Mesothelial cell of epicardium (in vitro differentiated cells): ENCODE measurements around the gene SMIM35. TPM values are rescaled to one million over a fixed set of nuclear protein-coding genes. Genes with fewer than 3 reads are reported as not detected.

ENCODE experiments used
- DNase-seq, 2 experiments: peaks; one replicate each; pipeline ENCODE4 v3.0.0; 2021; ENCODE audit warnings: low spot score in 2 of 2; ENCODE audit not compliant: unreplicated experiment in 2 of 2
- H3K27ac Mint-ChIP-seq: 2 replicates; pipeline ENCODE4 v1.8.0; 2021; ENCODE audit warnings: mixed read lengths
- H3K27me3 Mint-ChIP-seq: 2 replicates; pipeline ENCODE4 v1.8.0; 2021; ENCODE audit warnings: low read depth, mixed read lengths
- H3K36me3 Mint-ChIP-seq: 2 replicates; pipeline ENCODE4 v1.8.0; 2021; ENCODE audit warnings: mixed read lengths
- H3K4me1 Mint-ChIP-seq: 2 replicates; pipeline ENCODE4 v1.8.0; 2021; ENCODE audit warnings: mixed read lengths
- H3K4me3 Mint-ChIP-seq: 2 replicates; pipeline ENCODE4 v1.8.0; 2021; ENCODE audit warnings: mild to moderate bottlenecking, moderate library complexity, mixed read lengths
- H3K9me3 Mint-ChIP-seq: 2 replicates; pipeline ENCODE4 v1.8.0; 2021; ENCODE audit warnings: mixed read lengths
- total RNA-seq: library from RNA; stranded (reverse); gene quantifications from 3 replicates; pipeline ENCODE4 v1.2.1, GENCODE V29; 2021
- TF ChIP-seq, protein P1 (sequence below): fragments of 200-600 bp; sonication (generic); IDR thresholded peaks from one replicate; pipeline ENCODE4 v1.5.0; 2021; ENCODE audit warnings: antibody characterized with exemption; ENCODE audit not compliant: unreplicated experiment

SMIM35 gene
- total RNA-seq, 1 donor from 2014 or later: not detected

- Mint-ChIP-seq H3K4me1 (peaks cover 3% of the 10 kb centered on the region), H3K27ac (no peak overlapping the region), H3K27me3 (peaks cover 43% of the 10 kb centered on the region), H3K4me3 (no peak overlapping the region), H3K9me3 (no peaks in the 10 kb centered on the region), H3K36me3 (no peaks in the 10 kb centered on the region)
- peak in 1 of 2 experiments; percentile 20 for DNase-seq
- TF ChIP-seq, protein P1, sequence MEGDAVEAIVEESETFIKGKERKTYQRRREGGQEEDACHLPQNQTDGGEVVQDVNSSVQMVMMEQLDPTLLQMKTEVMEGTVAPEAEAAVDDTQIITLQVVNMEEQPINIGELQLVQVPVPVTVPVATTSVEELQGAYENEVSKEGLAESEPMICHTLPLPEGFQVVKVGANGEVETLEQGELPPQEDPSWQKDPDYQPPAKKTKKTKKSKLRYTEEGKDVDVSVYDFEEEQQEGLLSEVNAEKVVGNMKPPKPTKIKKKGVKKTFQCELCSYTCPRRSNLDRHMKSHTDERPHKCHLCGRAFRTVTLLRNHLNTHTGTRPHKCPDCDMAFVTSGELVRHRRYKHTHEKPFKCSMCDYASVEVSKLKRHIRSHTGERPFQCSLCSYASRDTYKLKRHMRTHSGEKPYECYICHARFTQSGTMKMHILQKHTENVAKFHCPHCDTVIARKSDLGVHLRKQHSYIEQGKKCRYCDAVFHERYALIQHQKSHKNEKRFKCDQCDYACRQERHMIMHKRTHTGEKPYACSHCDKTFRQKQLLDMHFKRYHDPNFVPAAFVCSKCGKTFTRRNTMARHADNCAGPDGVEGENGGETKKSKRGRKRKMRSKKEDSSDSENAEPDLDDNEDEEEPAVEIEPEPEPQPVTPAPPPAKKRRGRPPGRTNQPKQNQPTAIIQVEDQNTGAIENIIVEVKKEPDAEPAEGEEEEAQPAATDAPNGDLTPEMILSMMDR: no peak
These were observed 110.3 kb downstream of the SMIM35 start for GRCh38 chr11:117976445-117976844.

DNA sequence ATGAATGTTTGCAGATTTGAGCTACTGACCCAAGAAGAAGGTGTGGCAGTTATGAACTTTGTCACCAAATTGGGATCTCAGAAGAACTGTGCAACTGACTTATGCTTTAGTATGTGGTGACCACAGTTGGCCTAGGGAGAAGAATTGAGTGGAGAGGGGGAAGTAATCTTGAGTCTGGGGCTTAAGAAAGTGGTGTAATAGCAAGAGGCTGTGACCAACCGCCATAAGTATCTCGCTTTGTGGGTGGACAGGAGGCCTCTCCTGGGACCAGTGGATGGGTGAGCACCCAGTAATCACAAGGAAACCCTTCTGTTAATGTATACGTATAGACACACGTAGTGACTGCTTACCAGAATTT lies 113.3 kb downstream of the SMIM35 start:
- Mint-ChIP-seq H3K4me1 (peaks cover 3% of the 10 kb centered on the region), H3K36me3 (no peaks in the 10 kb centered on the region), H3K4me3 (no peak overlapping the region), H3K9me3 (no peaks in the 10 kb centered on the region), H3K27ac (no peak overlapping the region), H3K27me3 (peaks cover 49% of the 10 kb centered on the region)
- no peak for DNase-seq
- TF ChIP-seq, protein P1: no peak

DNA sequence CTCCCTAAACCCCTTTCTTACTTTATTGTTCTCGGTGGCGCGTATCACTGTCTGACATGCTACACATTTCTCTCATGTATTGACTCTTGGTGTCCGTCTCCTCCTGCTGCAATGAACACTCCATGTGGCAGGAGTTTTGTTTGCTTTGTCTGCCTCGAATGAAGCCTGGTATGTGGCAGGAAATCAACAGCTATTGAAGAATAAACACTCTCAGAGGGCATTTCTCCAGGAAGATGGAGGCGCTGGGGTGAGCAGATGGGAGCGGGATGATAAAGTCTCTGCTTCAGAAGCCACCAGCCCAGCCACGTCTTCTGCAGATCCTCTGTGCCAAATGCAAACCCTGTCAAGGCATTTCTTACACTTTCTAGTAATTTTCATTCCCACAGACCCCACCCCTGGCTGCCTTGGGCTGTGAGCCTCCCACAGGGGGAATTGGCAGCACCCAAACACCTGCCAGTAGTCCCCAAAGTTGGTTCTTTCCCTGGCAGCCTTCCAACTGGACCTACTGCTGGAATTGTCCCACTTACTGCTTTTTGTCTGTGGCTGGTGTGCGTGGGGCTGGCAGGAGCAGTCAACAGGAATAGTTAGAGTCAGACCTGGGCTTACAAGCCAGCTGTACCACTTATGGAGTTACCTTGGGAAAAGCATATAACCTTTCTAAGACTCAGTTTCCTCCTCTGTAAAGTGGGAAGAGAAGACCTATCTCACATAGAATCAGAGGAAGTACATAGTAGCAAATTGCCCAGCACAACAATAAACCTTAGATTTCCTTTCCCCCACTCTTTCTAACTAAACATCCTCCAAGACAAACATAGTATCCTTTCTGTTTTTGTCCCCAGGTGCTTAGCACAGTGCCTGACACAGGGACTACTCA lies 113.9 kb downstream of the SMIM35 start:
- no peak overlapping the region for H3K27ac Mint-ChIP-seq
- DNase-seq: peak in 1 of 2 experiments; percentile 19
- H3K36me3 Mint-ChIP-seq: no peaks in the 10 kb centered on the region
- no peaks in the 10 kb centered on the region for H3K9me3 Mint-ChIP-seq
- no peak overlapping the region for H3K4me3 Mint-ChIP-seq
- peaks cover 3% of the 10 kb centered on the region for H3K4me1 Mint-ChIP-seq
- peaks cover 53% of the 10 kb centered on the region for H3K27me3 Mint-ChIP-seq
- TF ChIP-seq, protein P1: no peak

DNA sequence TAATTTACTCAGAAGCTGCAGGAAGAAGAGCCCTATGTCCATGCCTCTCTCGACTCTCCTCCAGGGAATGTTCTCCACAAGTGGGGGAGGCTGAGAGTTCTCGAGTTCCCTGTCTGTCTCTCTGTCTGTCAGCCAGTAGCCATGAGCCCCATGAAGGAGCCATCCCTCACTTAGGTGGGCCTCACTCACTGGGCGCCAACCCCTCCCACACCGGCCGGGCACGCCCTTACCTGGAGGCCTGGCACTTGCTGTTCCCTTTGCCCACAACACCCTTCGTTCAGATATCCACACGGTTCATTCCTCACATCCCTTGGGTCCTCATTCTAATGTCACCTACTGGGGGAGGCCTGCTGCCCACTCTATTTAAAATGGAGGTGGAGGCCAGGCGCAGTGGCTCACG lies 114.7 kb downstream of the SMIM35 start:
- H3K9me3 Mint-ChIP-seq: no peaks in the 10 kb centered on the region
- no peak for DNase-seq
- peaks cover 50% of the 10 kb centered on the region for H3K27me3 Mint-ChIP-seq
- H3K4me1 Mint-ChIP-seq: peaks cover 3% of the 10 kb centered on the region
- H3K36me3 Mint-ChIP-seq: no peaks in the 10 kb centered on the region
- TF ChIP-seq, protein P1: no peak
- no peak overlapping the region for H3K27ac Mint-ChIP-seq
- H3K4me3 Mint-ChIP-seq: no peak overlapping the region

- H3K27ac Mint-ChIP-seq: no peak overlapping the region
- H3K4me3 Mint-ChIP-seq: no peak overlapping the region
- no peak for DNase-seq
- TF ChIP-seq, protein P1: no peak
- H3K4me1 Mint-ChIP-seq: peaks cover 3% of the 10 kb centered on the region
- H3K36me3 Mint-ChIP-seq: no peaks in the 10 kb centered on the region
- H3K27me3 Mint-ChIP-seq: peaks cover 55% of the 10 kb centered on the region
- no peaks in the 10 kb centered on the region for H3K9me3 Mint-ChIP-seq
These were observed 116.3 kb downstream of the SMIM35 start for GRCh38 chr11:117970400-117971024.
